Gastrocnemius medialis (tissue), 4 donors: ENCODE results near the gene SH3GL2. TPM values are rescaled to one million over a fixed set of nuclear protein-coding genes. Genes with fewer than 3 reads are reported as not detected.

Experiments used
- ATAC-seq, 2 donors: fragments of 150-250 bp; one replicate each; pipeline ENCODE4 v1.9.1; 2016
- DNase-seq, 2 donors: peaks; one replicate each; pipeline ENCODE4 v3.0.0-alpha.2; 2019
- H3K27ac ChIP-seq, 4 donors: fragments of 200-600 bp; sonication (generic); 1 replicate in 1 of 4; 2 replicates in 3 of 4; pipeline ENCODE4 v1.5.1; 2016 to 2018; ENCODE audit warnings: mild to moderate bottlenecking in 2 of 4, moderate library complexity in 1 of 4
- H3K27me3 ChIP-seq, 3 donors: fragments of 200-600 bp; sonication (generic) in 2 of 3; 1 replicate in 1 of 3; 2 replicates in 2 of 3; pipeline versions ENCODE4 v1.5.1 to v1.6.0; 2016 to 2019; ENCODE audit warnings: mild to moderate bottlenecking in 1 of 3, moderate library complexity in 1 of 3
- H3K36me3 ChIP-seq, 2 donors: fragments of 200-600 bp; sonication (generic) in 1 of 2; one replicate each; pipeline ENCODE4 v1.5.1; 2017 to 2018
- H3K4me1 ChIP-seq, 2 donors: fragments of 200-600 bp; sonication (generic) in 1 of 2; one replicate each; pipeline ENCODE4 v1.5.1; 2016 to 2017; ENCODE audit warnings: mild to moderate bottlenecking in 2 of 2
- H3K4me3 ChIP-seq, 4 donors: fragments of 200-600 bp; sonication (generic) in 3 of 4; 1 replicate in 1 of 4; 2 replicates in 3 of 4; pipeline ENCODE4 v1.5.1; 2016 to 2019; ENCODE audit warnings: mild to moderate bottlenecking in 2 of 4
- H3K9me3 ChIP-seq, 3 donors: fragments of 200-600 bp; sonication (generic) in 2 of 3; 1 replicate in 1 of 3; 2 replicates in 2 of 3; pipeline ENCODE4 v1.5.1; 2016 to 2019
- CTCF ChIP-seq, 5 experiments: fragments of 450-650 bp in 3 of 5; fragments of 200-600 bp in 2 of 5; sonication (generic) in 2 of 5; IDR thresholded peaks in 4 of 5; conservative IDR thresholded peaks in 1 of 5; 1 replicate in 4 of 5; 2 replicates in 1 of 5; pipeline ENCODE4 v1.5.1; 2016 to 2019; ENCODE audit warnings: antibody characterized with exemption in 5 of 5, mild to moderate bottlenecking in 3 of 5, moderate library complexity in 3 of 5
- POLR2A ChIP-seq, 2 donors: fragments of 450-650 bp; IDR thresholded peaks; one replicate each; pipeline ENCODE4 v1.6.1; 2017; ENCODE audit warnings: antibody characterized with exemption in 2 of 2, mild to moderate bottlenecking in 2 of 2, moderate library complexity in 2 of 2
- in situ Hi-C, 4 donors: fragments of 200-750 bp; cut with MboI; loops; one replicate each; pipeline versions ENCODE4 v1.15.0 to v1.8.0; 2017; ENCODE audit warnings: low sequenced_read_pairs in 4 of 4
- intact Hi-C: fragments of 100-400 bp; cut with DNase I; formaldehyde crosslinking; loops from one replicate; pipeline ENCODE4 v1.15.1; 2023; ENCODE audit warnings: low total_unique reads
- total RNA-seq, 4 donors: library from RNA; depleted of rRNA; stranded (reverse); fragments of >200 nt; gene quantifications; one replicate each; pipeline versions ENCODE4 v1.1.0 to v1.2.3, GENCODE V29; 2016

Gene SH3GL2
- total RNA-seq, 4 donors from 2014 or later, result not detected

- no peak for TF ChIP-seq POLR2A (IDR thresholded peaks at IDR 0.05)
- no peak for TF ChIP-seq CTCF (IDR thresholded peaks at IDR 0.05 in 4 of 5, conservative IDR thresholded peaks at IDR 0.05 in 1 of 5)
- Histone ChIP-seq H3K4me3 (no peak overlapping the region), H3K27me3 (no peaks in the 10 kb centered on the region), H3K4me1 (no peaks in the 10 kb centered on the region), H3K36me3 (no peaks in the 10 kb centered on the region), H3K27ac (no peak overlapping the region), H3K9me3 (no peaks in the 10 kb centered on the region)
- DNase-seq (no peak), ATAC-seq (no peak)
- in situ Hi-C loops, result no loop called here
- intact Hi-C loops, result no loop called here
Observed at GRCh38 chr9:17731308-17731707, 152.4 kb downstream of the SH3GL2 start.

- in situ Hi-C loops (no loop called here), intact Hi-C loops (no loop called here)
- Histone ChIP-seq H3K4me1 (no peaks in the 10 kb centered on the region), H3K9me3 (no peaks in the 10 kb centered on the region), H3K27me3 (no peaks in the 10 kb centered on the region), H3K27ac (no peak overlapping the region), H3K4me3 (no peak overlapping the region), H3K36me3 (no peaks in the 10 kb centered on the region)
- ATAC-seq (no peak), DNase-seq (no peak)
- TF ChIP-seq CTCF (IDR thresholded peaks at IDR 0.05 in 4 of 5, conservative IDR thresholded peaks at IDR 0.05 in 1 of 5), result no peak
- TF ChIP-seq POLR2A (IDR thresholded peaks at IDR 0.05), result no peak
Observed at GRCh38 chr9:17734674-17735073, 155.8 kb downstream of the SH3GL2 start.

- TF ChIP-seq POLR2A (IDR thresholded peaks at IDR 0.05) (no peak), CTCF (IDR thresholded peaks at IDR 0.05 in 4 of 5, conservative IDR thresholded peaks at IDR 0.05 in 1 of 5) (no peak)
- in situ Hi-C loops, result no loop called here
Observed at GRCh38 chr9:17735859-17736258, 157.0 kb downstream of the SH3GL2 start.

DNA sequence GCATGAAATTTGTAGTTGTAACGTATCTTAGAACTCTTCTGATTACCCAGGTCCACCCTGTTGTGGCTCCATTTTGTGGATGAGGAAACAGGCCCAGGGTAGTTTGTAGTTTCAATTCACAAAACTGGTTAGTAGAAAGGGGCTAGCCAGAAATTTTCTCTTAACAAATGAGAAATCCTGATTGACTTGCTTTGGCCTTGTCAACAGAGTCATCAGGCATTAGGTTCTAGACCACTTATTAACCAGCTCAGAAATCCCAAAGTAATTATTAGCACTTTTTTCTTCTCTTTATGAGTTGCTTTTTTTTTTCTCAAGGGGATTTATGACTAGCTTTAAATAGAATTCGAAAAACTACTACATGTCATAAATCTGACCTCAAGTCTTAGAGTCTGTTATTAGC, 160.2 kb downstream of the SH3GL2 start:
- intact Hi-C loops, result no loop called here
- TF ChIP-seq CTCF (IDR thresholded peaks at IDR 0.05 in 4 of 5, conservative IDR thresholded peaks at IDR 0.05 in 1 of 5), result no peak
- TF ChIP-seq POLR2A (IDR thresholded peaks at IDR 0.05), result no peak
- H3K27me3 ChIP-seq, result no peaks in the 10 kb centered on the region
- H3K4me1 ChIP-seq, result no peaks in the 10 kb centered on the region
- in situ Hi-C loops, result no loop called here
- H3K27ac ChIP-seq, result no peak overlapping the region
- no peaks in the 10 kb centered on the region for H3K36me3 ChIP-seq
- ATAC-seq (no peak), DNase-seq (no peak)
- H3K9me3 ChIP-seq, result no peaks in the 10 kb centered on the region
- H3K4me3 ChIP-seq, result no peak overlapping the region

More at GRCh38 chr9:17735859-17736258, 157.0 kb downstream of the SH3GL2 start:
- no peaks in the 10 kb centered on the region for H3K4me1 ChIP-seq
- DNase-seq, result no peak
- no peak overlapping the region for H3K27ac ChIP-seq
- no peaks in the 10 kb centered on the region for H3K27me3 ChIP-seq
- H3K4me3 ChIP-seq, result no peak overlapping the region
- no peak for ATAC-seq
- no peaks in the 10 kb centered on the region for H3K36me3 ChIP-seq
- intact Hi-C loops, result no loop called here
- no peaks in the 10 kb centered on the region for H3K9me3 ChIP-seq

GRCh38 chr9:17739736-17740135, 160.9 kb downstream of the SH3GL2 start:
- Histone ChIP-seq H3K27ac (no peak overlapping the region), H3K27me3 (no peaks in the 10 kb centered on the region), H3K4me3 (no peak overlapping the region), H3K4me1 (no peaks in the 10 kb centered on the region), H3K9me3 (no peaks in the 10 kb centered on the region), H3K36me3 (no peaks in the 10 kb centered on the region)
- TF ChIP-seq CTCF (IDR thresholded peaks at IDR 0.05 in 4 of 5, conservative IDR thresholded peaks at IDR 0.05 in 1 of 5) (no peak), POLR2A (IDR thresholded peaks at IDR 0.05) (no peak)
- intact Hi-C loops, result no loop called here
- DNase-seq (no peak), ATAC-seq (no peak)
- in situ Hi-C loops, result no loop called here
